ENCODE results near the gene ENOX2.

The ENOX2 gene

GRCh38 chrX:130691576-130691975 lies 211.4 kb downstream of the ENOX2 start:
- no peak for DNase-seq

GRCh38 chrX:130688360-130688759 lies 214.6 kb downstream of the ENOX2 start:
- no peak for DNase-seq

DNA sequence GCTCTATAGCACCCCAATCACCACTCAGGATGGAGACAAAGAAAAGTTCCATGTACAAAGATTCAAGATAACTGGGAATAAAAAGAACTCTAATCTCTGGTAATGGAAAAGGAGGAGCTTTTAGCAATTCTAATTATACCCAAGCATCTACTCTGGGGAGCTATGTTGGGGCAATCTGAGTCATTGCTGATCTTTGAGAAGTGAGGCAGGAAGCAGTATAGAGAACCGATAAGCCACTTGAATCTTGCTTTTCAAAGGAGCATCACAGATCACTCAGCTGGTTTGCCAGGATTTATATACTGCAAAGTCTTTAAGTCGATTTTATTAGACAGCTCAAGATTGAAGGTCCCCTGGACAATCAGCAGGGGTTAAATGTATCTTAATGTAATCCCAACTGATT lies 220.0 kb downstream of the ENOX2 start:
- DNase-seq = no peak

GRCh38 chrX:130680164-130681035 lies 222.6 kb downstream of the ENOX2 start:
- DNase-seq = no peak

DNA sequence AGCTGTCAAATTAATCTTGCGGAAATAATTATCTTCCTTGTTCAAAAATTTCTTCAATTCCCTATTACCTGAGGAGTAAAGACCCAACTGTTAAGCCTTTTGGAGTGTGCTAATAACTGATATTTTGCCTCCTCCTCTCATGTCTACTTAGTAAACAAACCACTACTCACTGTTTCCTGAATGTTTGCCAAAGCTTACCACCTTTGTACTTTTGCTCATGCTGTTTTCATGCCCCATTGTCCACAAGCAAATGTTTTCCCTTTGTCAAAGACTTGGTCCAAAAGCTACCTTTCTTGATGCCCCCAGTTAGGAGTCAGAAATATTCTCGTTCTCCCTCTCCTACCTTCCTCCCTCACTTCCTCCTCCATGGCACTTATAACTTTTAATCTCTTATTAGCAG lies 226.1 kb downstream of the ENOX2 start:
- no peak for DNase-seq

DNA sequence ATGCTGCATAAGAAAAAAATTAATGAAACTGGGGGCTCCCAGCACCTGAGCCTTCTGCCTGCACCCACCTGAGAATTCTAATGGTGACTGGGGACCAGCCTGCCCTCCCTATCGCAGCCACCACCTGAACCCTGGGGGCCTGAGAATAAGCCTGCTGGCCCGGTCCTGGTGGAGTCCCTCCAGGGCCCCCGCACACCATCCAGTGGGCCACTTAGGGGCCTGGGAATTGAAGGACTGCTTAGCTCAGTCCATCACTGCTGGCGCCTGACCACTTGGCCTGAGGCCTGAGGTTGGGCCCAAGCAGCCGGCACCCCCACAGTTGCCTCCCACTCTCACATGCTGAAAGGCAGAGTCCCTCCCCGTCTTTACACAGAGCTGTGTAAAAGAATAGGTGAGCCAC lies 230.8 kb downstream of the ENOX2 start:
- no peak for DNase-seq

- DNase-seq = no peak
Measured at GRCh38 chrX:130669233-130669632, 233.8 kb downstream of the ENOX2 start.

DNA sequence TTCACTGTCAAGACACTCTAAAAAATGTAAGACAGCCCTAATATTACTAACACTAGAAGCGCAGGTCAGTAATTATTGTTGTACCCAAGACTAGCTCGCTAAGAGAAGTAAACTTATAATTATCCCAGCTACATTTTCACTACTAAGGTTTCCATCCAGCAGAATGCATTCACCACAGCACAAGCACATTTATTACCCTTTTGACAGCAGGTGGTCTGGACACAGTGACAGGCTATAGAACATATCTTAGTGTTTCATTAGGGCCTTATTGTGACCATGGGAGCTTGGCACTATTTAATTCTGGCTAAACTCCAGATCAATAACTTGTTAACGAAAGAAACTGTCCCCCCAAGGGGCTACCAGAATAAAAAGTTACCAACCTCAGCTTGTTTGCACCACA lies 237.7 kb downstream of the ENOX2 start:
- no peak for DNase-seq

GRCh38 chrX:130658310-130658709 lies 244.7 kb downstream of the ENOX2 start:
- DNase-seq = no peak

DNA sequence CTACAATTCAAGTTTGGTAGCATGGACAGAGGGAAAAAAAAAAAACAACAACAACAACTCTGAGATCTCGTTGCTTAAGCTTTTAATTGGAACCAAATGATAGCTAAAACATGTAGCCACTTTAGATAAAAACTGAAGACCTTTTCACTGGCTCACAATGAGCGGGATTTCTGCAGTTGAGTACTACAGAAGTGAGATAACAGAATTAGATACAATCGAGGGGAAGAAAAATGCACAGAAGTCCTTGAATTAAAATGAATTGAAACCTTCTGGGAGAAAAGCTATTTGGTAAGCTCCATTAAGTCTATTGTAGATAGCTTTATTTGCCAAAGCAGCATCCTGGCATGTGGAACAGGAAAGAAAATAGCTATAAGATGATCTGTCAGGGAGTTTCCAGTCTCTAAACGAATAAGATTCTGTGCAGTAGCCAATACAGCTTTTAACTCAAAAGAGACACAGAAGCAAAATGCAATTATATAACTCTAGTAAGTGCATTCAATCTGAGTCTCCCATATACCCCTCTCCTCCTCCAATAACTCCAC lies 248.5 kb downstream of the ENOX2 start:
- no peak for DNase-seq

- no peak for DNase-seq
Measured at GRCh38 chrX:130652824-130653578, 250.0 kb downstream of the ENOX2 start.

DNA sequence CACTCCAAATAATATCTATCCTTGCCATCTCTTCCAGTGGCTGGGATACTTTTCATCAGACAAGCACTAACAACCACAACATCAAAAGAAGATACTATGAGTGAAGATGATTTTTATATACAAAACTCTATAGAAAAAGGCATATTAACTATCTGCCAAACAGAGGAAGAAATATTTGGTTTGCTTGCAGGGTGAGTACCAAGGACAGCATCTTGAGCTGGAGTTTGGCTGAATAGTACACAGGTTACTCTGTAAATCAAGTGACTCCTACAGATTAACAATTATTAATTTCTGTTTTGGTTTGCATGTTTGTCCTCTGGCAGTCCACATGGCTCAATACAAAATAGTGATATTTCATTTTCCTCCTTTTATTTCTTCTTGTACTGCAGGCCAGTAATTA lies 253.3 kb downstream of the ENOX2 start:
- DNase-seq = no peak

DNA sequence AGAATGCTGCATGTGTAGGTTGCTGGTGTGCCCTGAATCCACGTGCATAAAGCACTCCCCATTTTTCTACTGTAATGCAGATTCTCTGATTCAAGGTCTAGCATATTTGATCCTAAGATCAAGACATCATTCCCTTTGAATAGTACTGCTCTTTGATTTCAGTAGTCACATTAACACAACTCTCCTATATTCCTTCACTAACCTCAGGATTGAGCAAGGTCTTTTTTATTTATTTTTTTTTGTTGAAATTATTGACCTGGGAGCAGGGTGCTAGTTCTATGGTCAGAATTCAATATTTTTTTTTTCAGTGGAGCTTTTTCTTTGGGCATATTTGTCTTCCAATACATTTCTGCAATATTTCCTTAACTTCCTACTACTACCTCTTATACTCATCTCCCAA lies 255.5 kb downstream of the ENOX2 start:
- no peak for DNase-seq

DNA sequence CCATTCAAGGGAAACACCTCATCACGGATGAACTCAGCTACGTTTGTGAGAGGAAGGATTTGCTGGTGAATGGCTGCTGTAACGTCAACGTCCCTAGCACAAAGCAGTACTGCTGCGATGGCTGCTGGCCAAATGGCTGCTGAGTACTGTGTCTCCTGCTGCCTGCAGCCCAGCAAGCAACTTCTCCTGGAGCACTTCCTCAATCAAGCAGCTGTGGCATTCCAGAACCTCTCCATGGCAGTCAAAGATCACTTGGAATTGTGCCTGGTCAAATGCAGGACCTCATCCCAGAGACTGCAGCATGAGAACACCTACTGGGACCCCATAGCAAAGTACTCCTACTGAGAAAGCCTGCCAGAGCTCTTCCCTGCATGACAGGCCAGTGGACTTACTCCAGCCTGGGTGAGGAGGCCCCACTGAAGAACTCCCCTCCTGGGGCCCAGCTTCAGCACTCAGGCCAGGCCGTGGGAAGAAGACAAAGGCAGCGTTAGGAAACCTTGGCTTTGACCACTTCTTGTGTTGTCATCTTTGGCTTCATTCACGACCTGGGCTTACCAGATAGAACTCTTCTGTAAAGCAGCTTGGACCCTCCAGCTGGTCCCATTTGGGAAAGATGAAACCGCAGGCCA lies 256.9 kb downstream of the ENOX2 start:
- no peak for DNase-seq

GRCh38 chrX:130637591-130637990 lies 265.4 kb downstream of the ENOX2 start:
- DNase-seq = no peak

- no peak for DNase-seq
Measured at GRCh38 chrX:130636277-130636676, 266.7 kb downstream of the ENOX2 start.

DNA sequence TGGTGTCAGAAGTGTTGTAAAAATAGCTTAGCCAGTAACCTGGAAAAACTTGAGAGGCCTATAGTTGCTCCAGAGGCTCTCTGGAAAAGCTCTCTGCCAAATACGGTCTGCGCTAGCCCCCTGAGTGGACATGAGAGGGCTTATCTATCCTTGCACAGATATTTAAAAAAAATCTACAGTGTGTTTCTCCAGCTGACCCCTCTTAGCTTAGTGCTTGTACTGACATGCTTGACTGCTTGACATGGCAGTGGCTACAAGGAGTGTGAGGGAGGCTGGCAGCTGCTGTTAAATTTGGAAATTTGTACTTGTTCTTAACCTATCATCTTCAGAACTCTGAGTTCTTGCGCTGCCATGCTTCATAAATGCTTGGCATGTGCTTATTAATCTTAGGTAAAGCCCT lies 272.0 kb downstream of the ENOX2 start:
- no peak for DNase-seq

GRCh38 chrX:130628516-130628915 lies 274.5 kb downstream of the ENOX2 start:
- no peak for DNase-seq

DNA sequence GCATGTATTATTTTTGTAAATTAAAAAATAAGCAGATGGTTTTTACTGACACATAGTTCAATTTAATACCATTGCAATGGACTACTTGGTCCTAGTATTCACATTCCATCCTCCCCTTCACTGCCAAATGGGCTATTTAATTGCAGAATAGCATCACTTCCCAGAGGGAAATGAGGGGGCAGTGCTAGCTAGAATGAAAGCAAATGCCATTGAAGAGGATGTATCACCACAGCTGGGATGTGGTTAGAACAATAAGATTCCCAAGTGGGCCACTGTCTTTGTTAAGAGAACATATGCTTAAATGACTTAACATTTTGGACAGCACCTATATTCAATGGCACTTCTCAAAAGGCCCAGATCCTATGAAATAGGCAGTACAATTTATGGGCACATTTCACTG lies 276.5 kb downstream of the ENOX2 start:
- no peak for DNase-seq

DNA sequence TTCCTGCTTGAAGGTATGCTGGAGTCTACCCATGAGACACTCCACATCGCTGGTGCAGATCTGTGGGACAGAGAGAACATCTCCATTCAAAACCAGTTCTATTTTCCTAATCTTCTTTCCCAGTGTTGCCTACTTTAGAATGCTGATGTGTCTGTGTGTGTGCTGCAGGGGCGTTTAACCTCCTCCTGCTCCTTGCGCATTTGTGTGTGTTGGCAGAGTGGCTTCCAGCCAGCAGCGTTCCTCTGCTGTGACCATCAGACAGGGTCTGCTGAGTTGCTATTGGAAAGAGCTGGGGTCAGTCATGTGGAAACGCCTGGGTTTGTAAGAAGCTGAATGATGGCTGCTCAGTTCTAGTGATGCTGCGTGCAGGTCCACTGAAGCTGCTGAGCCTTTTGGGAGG lies 277.6 kb downstream of the ENOX2 start:
- DNase-seq = no peak

GRCh38 chrX:130623518-130623917 lies 279.5 kb downstream of the ENOX2 start:
- DNase-seq = no peak

- no peak for DNase-seq
Measured at GRCh38 chrX:130615941-130616340, 287.1 kb downstream of the ENOX2 start.

- DNase-seq = no peak
Measured at GRCh38 chrX:130607431-130607830, 295.6 kb downstream of the ENOX2 start.

- DNase-seq = no peak
Measured at GRCh38 chrX:130606425-130606824, 296.6 kb downstream of the ENOX2 start.
